IPS-11a (cell line): ENCODE data around the gene CFAP100.

Experiments used
- H3K4me3 ChIP-seq: one replicate; pipeline ENCODE4 v1.5.1; 2013; ENCODE audit warnings: low read depth, low read length, control low read depth

CFAP100 gene

GRCh38 chr3:126394179-126394976 lies at the start of gene CFAP100:
Gene CFAP100, plus strand, starts transcription at chr3:126394909. Its CDS starts 1,092 bp downstream, at chr3:126396001.
- no peak within 1 kb of the TSS for H3K4me3 ChIP-seq

- no peak overlapping the region for H3K4me3 ChIP-seq
Observed at GRCh38 chr3:126345231-126345630, 49.5 kb upstream of the CFAP100 start.

GRCh38 chr3:126345641-126346460 lies 48.9 kb upstream of the CFAP100 start:
- no peak overlapping the region for H3K4me3 ChIP-seq

GRCh38 chr3:126346466-126346865 lies 48.2 kb upstream of the CFAP100 start:
- H3K4me3 ChIP-seq: no peak overlapping the region

- no peak overlapping the region for H3K4me3 ChIP-seq
Observed at GRCh38 chr3:126347543-126348161, 47.1 kb upstream of the CFAP100 start.

- H3K4me3 ChIP-seq: no peak overlapping the region
Observed at GRCh38 chr3:126348308-126348920, 46.3 kb upstream of the CFAP100 start.

- no peak overlapping the region for H3K4me3 ChIP-seq
Observed at GRCh38 chr3:126349071-126349470, 45.6 kb upstream of the CFAP100 start.

GRCh38 chr3:126349611-126350501 lies 44.9 kb upstream of the CFAP100 start:
- no peak overlapping the region for H3K4me3 ChIP-seq

- H3K4me3 ChIP-seq: no peak overlapping the region
Observed at GRCh38 chr3:126350502-126351085, 44.1 kb upstream of the CFAP100 start.

- H3K4me3 ChIP-seq: no peak overlapping the region
Observed at GRCh38 chr3:126351086-126351770, 43.5 kb upstream of the CFAP100 start.

GRCh38 chr3:126351771-126352475 lies 42.8 kb upstream of the CFAP100 start:
- H3K4me3 ChIP-seq: no peak overlapping the region

- H3K4me3 ChIP-seq: no peak overlapping the region
Observed at GRCh38 chr3:126352476-126353454, 41.9 kb upstream of the CFAP100 start.

- H3K4me3 ChIP-seq: no peak overlapping the region
Observed at GRCh38 chr3:126353694-126354321, 40.9 kb upstream of the CFAP100 start.

GRCh38 chr3:126354776-126355175 lies 39.9 kb upstream of the CFAP100 start:
- H3K4me3 ChIP-seq: no peak overlapping the region

- H3K4me3 ChIP-seq: no peak overlapping the region
Observed at GRCh38 chr3:126355251-126355650, 39.5 kb upstream of the CFAP100 start.

- peak overlapping the region; percentile 49 for H3K4me3 ChIP-seq
Observed at GRCh38 chr3:126355777-126356372, 38.8 kb upstream of the CFAP100 start.
